ENCODE results near the gene SPRYD3.

DNA sequence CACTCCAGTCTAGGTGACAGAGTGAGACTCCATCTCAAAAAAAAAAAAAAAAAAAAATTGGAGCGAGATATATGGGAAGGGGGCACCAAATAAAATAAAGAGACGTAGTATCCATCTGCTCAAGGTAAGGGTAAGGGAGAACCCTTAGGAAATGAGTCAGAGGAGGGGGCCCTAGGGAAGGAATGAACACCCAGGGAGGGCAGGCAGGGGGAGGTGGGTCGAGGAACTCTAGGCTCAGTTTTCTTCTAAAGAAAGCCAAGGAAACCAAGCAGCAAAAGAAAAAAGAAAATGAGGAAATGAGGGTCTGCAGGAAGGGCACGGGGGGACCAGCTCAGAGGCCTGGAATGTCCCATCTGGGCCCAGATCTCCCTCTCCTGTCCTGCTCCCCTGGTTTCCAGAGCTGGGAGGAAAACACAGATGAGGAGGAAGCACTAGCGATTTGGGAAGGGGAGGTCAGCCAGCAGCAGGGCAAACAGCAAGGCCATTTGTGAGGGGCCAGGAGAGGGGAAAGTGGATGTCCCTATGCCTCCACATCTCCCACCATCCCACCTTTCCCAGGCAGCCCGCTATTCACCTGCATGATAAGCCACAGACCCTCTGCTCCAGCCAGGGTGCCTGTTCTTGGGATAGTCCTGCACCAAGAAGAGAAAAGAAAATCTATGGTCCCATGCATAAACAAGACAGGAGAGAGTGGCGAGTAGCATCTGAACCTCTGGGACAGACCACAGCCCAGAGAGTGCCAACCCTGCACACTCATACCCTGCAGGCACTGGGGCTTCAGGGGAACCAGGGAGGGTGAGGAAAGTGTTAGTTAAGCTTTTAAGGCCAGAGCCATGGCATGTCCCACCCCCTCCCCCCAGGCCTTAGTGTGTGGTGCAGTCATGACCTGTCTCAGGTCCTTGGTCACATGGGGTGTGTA, 11.9 kb downstream of the SPRYD3 start:
- no peak for TF ChIP-seq ZNF747 (tag by site-specific recombination; IDR thresholded peaks at IDR 0.05)
- TF ChIP-seq KLF16 (tag by site-specific recombination; IDR thresholded peaks at IDR 0.05): no peak
- TF ChIP-seq ZNF362 (tag by site-specific recombination; IDR thresholded peaks at IDR 0.05): no peak
